GM21390 (cell line): ENCODE measurements around the gene ITPK1.
"Not testable (repeated sequence)": the region's sequence is repeated elsewhere in the genome, so short reads cannot be mapped to it uniquely, and the experiment has no call there.

ENCODE experiments used
- ATAC-seq: cut with Tn5 transposase; IDR thresholded peaks from one replicate; pipeline ENCODE4 v1.9.1; 2021; ENCODE audit not compliant: unreplicated experiment

Gene ITPK1

DNA sequence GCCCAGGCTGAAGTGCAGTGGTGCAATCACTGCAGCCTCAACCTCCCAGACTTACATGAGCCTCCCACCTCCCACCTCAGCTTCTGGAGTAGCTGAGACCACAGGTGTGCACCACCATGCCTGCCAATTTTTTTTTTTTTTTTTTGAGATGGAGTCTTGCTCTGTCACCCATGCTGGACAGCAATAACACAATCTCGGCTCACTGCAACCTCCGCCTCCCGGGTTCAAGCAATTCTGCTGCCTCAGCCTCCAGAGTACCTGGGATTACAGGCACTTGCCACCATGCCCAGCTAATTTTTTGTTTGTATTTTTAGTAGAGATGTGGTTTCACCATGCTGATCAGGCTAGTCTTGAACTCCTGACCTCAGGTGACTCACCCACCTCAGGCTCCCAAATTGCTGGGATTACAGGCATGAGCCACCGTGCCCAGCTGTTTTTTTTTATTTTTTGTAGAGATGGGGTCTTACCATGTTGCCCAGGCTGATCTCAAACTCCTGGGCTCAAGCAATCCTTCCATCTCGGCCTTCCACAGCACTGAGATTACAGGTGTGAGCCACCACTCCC is 15.6 kb upstream of the ITPK1 start:
- not testable (repeated sequence) for ATAC-seq

DNA sequence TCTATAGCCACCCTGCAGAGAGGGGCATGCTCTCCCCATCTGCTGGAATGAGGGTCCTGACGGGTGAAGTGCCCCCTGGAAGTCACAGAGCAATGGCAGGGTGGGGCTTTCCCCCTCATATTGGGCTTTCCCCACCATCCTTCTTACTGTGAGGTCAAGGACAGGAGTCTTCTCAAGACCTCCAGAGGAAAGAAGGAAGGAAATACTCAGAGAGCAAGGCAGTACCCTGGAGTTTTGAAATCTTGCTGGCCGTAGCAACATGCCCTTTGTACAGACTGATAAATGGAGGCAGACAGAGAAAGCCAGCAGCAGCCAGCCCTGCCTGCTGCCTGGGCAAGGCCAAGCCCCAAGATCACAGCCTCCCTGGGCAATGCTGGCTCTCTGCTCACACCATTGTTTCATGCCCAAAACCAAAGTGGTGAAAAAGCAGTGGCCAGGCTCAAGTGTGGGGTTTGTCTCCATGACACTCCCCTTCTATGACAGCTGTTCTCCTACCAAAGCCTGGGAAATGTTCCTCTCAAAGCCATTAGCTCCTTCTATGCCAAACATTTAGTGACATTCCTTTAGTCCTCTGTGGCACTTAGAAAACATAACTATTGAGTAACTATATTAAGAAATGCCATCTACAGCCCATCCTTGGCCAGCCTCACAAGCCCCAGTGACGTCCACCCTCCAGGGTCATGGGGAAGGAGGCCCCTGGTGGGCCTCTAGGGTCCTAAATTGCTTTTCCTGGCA is 13.2 kb upstream of the ITPK1 start:
- ATAC-seq, result no peak

DNA sequence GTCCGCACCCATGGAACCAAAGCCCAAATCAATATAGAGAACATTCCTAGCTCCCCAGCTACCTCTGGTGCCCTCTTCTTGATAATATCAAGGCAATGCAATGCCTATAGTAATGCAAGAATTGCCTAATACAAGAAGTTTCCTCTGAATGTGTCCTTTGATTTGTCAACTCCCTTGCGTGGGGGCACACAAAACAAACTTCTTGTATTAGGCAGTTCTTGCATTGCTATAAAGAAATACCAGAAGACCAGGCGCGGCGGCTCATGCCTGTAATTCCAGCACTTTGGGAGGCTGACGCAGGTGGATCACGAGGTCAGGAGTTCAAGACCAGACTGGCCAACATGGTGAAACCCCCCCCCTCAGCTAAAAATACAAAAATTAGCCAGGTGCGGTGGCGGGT is 10.4 kb upstream of the ITPK1 start:
- no peak for ATAC-seq

DNA sequence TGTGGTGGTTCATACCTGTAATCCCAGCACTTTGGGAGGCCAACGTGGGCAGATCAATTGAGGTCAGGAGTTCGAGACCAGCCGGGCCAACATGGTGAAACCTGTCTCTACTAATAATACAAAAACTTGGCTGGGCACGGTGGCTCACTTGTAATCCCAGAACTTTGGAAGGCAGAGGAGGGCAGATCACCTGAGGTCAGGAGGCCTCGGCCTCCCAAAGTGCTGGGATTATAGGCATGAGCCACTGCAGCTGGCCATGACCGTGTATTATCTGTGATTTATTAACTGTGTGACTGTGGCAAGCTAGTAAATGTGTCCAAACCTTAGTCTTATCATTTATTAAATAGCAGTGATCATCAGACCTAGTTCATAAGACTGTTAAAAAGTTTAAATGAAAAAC is 7.1 kb upstream of the ITPK1 start:
- ATAC-seq, result no peak

DNA sequence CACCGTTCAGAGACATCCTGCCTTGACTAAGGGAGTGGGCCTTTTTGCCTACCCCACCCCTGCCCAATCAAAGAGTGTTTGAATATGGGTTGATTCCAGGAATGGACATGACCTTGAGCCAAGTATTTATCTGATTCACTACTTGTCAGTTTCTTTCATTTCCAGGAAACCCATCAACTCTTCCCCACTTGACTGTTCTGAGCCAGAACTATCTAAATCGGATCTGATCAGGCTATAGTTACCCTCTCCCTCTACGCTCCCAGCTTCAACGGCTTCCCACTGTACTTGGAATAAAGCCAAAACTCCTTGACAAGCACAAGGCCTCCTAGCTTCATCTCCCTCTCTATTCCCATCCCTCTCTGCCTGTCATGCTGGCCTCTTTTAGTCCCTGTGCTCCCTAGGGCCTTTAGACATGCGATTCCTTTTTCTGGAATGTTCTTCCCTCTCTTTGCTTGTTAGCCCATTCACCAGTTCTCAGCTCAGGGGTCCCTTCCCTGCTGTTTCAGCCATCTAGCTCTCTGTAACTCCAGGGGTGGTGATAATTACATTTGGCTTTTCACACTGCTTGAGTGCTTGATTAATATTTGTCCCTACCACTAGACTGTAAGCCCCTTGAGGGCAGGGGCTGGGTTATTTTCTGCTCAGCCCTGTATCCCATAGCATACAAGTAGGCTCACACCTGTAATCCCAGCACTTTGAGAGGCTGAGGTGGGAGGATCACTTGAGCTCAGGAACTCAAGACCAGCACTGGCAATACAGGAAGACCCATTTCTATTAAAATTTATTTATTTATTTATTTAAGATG is 5.5 kb upstream of the ITPK1 start:
- ATAC-seq, result no peak

DNA sequence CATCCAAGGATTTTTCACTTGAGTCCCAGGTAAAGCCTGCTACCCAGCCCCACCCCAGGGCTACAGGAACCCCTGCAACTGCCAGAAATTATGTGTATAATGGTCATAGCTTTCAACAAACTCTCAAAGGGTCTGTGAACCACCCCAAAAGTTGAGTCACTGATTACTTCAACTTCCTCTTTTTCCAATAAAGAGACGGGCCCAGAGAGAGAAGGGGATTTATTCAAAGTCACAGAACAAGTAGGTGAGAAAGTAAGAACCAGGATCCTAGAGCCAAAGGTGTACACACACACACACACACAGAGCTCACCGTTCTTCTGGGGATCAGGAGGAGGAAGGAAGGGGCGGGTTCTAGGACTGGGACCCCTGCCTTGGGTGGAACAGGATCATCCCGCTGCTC is 4.8 kb upstream of the ITPK1 start:
- ATAC-seq, result no peak

DNA sequence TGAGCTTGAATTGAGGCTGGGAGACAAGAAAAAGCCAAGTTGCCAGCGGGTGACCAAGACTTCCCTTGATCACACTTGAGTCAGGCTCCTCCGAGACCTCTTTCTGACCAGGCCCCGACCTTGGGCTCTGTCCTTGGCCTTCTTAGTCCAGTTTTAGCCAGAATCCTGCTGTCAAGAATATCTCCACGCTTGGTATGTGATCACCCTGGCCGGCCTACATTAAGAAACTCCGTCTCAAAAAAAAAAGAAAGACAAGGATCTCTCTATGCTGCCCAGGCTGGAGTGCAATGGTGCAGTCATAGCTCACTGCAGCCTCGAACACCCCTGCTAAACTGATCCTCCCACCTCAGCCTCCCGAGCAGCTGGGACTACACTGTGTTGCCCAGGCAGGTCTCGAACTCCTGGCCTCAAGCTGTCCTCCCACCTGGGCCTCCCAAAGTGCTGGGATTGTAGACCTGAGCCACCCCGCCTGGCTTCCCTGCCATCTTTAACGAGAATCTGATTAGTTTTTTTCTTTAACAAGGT is 1.0 kb upstream of the ITPK1 start:
- ATAC-seq, result no peak

DNA sequence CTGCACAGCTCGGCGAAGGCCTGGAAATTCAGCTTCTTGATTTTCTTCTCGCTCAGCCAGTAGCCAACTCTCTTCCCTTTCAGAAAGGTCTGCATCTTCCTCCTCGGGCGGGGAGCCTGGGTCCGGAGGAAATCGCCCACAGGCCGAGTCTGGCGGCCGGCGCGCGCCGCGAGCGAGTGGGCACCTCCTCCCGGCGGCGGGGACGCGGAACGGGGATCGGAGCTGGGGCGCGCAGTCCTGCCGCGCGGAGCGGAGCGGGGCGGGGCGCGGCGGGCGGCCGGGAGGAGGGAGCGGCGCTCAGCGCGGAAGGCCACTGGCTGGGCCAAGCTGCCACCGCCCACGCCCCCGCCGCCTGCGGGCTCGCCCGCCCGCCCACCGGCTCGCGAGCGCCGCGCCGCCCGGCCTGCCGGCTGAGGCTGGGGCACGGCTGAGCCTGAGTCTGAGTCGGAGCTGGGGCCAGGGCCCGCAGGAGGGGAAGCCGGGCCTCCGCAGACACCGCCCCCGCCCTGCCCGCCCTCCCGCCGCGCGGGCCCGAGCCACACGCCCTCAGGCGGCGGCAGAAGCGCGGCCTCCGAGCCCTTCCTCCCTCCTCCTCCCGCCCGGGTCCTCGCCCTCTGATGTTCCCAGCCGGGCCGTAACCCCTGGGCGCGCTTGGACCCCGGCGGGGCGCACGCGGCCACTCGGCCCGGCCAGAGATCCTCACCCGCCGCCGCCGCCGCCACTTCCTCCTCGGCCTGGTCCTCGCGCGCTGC is 480 bp downstream of the ITPK1 start:
- ATAC-seq, result peak; percentile 80

DNA sequence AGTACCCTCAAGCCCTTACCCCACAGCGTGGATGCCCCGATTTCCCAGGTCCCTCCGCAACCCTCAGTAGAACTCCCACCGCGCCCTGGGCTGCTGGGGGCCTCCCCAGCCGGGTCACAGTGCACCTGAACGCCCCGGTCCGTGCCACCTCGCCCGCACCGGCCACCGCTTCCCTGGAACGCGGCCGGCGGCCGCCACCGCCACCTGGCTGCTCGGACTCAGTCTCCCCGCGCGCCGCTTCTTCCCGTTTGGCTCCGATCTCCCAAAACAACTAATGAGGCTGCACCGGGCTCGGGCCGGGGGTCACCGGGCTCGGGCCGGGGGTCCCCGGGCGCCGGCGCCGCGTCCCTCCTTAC is 1.0 kb downstream of the ITPK1 start:
- no peak for ATAC-seq

DNA sequence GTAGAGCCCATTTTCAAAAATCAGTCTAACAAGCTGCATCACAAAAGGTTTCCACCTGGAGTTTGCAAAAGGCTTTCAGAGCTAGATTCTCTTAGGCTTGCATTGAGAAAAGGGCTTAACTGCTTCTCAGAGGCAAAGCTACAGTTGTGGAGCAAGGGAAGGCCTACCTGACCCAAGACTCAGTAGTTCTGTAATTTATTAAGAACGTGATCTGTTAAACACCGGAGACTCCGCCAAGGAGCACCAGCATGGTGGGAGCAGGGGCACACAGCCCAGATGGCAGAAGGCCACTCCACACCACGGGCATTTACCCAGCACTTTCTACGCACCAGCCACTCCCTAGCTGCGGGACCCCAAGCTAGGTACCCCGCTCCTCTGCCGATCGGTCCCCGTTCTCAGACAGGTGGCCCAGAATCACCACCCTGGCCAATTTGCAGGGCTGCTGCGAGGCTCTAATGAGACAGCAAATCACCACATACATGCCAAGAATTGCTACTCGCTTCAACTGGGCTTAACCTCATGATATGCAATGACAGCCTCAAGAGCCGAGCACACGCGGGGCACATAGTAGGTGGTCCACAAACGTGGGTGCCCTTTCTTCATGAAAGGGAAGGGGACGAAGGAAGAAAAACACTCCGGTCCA is 1.5 kb downstream of the ITPK1 start:
- ATAC-seq, result no peak

DNA sequence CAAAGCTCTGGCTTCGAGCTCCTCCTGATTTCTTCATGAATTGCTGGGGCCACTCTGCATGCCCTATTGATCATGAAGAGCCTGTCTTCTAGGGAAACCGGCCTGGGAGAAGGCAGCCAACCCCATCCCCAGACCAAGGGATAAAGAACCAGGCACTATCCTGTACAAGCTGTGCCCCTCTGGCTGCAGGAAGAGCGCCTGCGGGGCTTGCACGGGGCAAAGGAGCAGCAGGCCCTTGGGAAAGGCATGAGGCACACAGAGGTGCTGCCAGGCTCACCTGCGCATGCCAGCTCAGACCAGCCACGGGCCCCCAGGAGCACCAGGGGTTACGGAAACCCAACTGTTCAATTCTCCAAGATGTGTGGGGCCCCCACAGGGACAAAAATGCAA is 2.1 kb downstream of the ITPK1 start:
- no peak for ATAC-seq

DNA sequence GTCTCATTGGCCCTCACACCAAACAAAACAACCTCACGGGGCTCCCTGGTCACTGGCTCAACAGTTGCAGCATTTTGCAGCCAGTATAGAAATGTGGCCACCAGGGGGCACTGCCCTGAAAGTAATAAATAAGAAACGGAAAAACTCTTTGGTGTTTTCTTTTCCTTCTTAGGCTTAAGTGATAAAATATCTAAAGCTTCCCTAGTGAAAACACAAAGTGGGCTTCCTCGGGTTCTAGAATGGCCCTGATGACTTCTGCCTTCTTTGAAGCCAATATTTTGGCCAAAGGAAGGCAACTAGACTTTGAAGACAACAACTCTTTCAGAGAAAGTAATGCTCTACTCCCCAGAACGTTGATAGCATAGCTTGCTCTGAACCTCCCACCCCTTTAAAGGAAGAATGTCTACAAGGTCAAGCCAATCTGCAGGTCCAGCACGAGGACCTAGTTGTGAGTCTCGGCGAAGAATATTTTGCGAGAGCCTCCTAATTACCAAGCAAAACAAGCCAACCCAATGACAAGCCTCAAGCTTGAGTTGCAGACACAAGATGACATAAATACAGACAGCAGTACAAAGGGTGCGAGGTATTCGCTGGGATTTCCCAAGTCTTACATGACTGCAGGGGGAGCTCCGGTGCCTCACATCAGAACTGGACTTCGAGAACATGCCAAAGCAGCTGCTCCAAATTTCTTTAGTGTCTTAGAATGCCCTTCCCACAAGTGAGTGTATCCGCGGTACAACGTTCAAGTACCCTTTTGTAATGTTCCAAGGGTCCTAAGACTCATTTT is 2.6 kb downstream of the ITPK1 start:
- no peak for ATAC-seq

DNA sequence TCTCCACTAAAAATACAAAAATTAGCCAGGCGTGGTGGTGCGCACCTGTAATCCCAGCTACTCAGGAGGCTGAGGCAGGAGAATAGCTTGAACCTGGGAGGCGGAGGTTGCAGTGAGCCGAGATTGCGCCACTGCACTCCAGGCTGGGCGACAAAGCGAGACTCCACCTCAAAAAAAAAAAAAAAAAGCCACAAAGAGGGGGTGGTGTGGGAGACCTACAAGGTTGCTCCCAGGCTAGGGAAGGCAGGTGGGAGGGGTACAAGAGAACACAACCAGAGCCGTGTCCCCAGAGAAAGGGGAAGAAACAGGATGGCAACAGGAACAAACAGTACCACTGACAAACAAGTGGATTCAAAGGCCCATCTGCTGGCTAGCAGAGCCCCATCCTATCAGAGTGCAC is 4.2 kb downstream of the ITPK1 start:
- not testable (repeated sequence) for ATAC-seq

DNA sequence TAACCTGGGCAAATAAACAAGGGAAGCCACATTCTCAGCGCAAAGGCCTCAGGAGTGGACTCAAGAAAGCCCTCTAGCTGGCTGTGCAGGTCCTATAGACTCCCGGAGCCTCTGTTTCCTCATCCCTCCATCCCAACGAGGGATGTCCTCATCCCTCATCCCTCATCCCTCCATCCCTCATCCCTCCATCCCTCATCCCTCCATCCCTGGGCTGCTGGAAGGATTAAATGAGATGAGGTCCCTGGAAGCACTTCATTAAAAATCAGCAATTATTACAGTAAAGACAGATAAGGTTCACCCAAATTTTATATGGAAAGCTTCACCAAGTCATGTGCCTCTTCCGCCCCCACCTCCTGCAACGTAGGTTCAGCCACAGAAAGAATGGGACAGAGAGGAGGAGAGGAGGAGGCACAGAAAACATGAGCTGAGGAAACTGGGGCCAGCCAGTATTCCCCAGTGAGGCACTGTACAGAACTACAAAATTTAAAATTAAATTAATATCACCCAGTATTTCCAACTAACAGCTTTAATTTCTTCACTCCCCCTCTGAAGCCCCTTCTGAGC is 4.8 kb downstream of the ITPK1 start:
- ATAC-seq, result no peak

DNA sequence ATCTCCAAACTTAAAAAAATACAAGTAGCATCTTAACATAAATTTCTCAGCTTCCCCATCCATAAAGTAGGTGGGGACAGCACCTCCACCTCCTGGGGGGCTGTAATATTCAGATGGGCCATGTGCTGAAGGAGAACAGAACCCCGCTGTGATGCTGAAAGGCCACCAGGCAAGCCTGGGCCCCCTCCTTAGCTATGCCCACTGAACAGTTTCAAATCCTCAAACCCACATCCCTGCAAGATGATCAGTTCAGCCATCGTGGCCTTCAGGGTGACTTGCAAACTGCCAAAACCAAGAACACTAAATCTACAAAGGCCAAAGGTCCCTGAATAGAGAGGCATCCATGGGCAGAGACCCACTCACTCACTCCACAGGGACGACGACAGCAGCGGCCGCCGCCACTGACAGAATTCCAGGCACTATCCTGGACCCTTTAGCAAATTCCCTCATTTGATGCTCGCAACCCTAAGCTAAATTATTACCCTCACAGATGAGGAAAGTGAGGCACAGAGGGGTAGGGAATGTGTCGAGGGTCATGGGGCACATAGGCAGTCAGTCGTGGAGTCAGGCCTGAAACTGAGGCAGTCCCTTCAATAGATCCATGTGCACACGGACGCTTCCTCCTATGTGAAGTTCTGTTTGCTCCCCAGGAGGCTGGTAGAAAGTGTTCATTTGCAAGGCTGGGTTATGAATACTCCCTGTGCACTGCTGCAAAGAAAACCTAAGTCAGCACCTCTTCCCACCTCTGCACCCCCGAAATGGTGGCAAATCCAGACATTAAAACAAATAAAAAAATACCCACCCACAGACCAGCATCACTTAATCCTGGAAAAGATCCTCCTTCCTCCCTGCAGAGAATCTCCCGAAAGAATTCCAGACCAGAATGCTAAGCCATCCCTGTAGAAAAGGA is 5.9 kb downstream of the ITPK1 start:
- no peak for ATAC-seq

DNA sequence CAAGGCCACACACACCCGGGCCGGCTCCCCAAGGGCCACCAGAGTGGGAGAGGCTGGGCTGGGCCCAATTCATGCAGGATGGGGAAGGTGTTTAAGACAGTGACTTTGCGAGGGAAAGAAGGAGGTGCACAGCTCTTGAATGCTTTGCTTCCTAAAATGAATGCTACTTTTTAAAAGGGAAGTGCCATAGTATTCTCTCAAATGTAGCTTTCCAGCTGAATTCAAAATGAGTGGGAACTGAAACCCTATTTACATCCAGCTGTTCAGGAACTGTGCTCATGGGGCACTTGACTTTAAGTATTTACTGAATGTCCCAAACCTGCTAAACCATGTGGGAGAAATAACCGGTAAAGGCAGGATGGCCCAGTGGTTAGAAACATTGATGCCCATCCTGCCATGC is 7.6 kb downstream of the ITPK1 start:
- no peak for ATAC-seq

DNA sequence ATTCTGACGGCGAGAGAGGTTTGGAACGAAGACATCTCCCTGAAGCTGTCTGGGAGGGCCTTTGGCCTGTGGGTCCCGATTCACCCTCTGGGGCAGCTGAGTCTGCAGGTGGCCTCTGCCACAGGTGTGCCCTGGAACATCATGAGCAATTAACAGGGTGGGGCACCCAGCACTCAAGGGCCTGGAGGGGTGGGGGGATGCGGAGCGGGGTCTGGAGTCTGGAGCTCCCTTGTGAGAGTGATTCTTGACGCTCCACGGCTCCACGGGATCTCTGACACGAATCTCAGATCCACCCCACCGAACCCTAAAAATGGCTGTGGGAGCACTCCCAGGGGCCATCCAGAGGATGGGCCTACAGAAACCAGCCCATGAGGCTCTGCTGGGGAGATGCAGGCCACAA is 8.3 kb downstream of the ITPK1 start:
- ATAC-seq, result no peak

DNA sequence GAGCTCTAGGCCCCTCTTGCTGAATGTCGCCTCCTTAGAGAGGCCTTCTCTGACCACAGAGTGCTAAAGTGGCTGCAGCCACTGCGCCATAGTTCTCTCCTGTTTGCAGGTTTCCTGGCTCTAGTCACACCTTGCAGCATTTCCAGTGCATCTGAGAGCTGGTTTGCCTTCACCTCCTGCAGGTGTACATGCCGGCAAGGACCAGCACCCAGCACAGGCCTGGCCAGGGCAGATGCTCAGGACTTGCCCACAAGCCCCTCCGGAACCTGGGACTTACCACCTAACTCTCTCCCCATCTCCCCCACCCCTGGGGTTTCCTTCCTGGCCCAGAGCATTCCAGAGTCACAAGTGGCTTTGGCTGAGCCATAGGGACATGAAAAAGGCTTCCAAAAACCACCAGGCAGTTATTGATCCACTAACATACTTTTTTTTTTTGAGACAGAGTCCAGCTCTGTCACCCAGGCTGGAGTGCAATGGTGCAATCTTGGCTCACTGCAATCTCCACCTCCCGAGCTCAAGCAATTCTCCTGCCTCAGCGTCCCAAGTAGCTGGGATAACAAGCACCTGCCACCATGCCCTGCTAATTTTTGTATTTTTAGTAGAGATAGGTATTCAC is 9.1 kb downstream of the ITPK1 start:
- ATAC-seq, result no peak
